Stimulated activated naive B cell treated with anti-CD40 and anti-IgM and Interleukin-4, amounts not matched to agents 10 μg/mL and 1 μg/mL and 100 μg/mL, for 72 hours (primary cell): ENCODE data around the gene ANAPC1.
"Not testable (repeated sequence)": the region's sequence is repeated elsewhere in the genome, so short reads cannot be mapped to it uniquely, and the experiment has no call there.

Source experiments
- ATAC-seq, 2 donors: fragments of 150-1000 bp; cut with Tn5 transposase; replicated peaks; 2 replicates each; pipeline ENCODE4 v1.10.0; 2021; ENCODE audit warnings: moderate library complexity in 1 of 2
- DNase-seq: peaks from one replicate; pipeline ENCODE4 v3.0.0; 2021
- H3K27ac Mint-ChIP-seq: one replicate; pipeline ENCODE4 v1.8.0; 2022; ENCODE audit warnings: mild to moderate bottlenecking, mixed read lengths
- H3K27me3 Mint-ChIP-seq, 2 donors: one replicate each; pipeline ENCODE4 v1.8.0; 2022; ENCODE audit warnings: mixed read lengths in 2 of 2
- H3K36me3 Mint-ChIP-seq, 2 donors: one replicate each; pipeline ENCODE4 v1.8.0; 2022; ENCODE audit warnings: mixed read lengths in 2 of 2, mild to moderate bottlenecking in 1 of 2
- H3K4me1 Mint-ChIP-seq, 2 donors: one replicate each; pipeline ENCODE4 v1.8.0; 2022; ENCODE audit warnings: mixed read lengths in 2 of 2, mild to moderate bottlenecking in 1 of 2
- H3K4me3 Mint-ChIP-seq, 2 donors: one replicate each; pipeline ENCODE4 v1.8.0; 2022; ENCODE audit warnings: mild to moderate bottlenecking in 2 of 2, mixed read lengths in 2 of 2, moderate library complexity in 1 of 2
- H3K9me3 Mint-ChIP-seq, 2 donors: one replicate each; pipeline ENCODE4 v1.8.0; 2022; ENCODE audit warnings: mixed read lengths in 2 of 2, mild to moderate bottlenecking in 1 of 2

The ANAPC1 gene

DNA sequence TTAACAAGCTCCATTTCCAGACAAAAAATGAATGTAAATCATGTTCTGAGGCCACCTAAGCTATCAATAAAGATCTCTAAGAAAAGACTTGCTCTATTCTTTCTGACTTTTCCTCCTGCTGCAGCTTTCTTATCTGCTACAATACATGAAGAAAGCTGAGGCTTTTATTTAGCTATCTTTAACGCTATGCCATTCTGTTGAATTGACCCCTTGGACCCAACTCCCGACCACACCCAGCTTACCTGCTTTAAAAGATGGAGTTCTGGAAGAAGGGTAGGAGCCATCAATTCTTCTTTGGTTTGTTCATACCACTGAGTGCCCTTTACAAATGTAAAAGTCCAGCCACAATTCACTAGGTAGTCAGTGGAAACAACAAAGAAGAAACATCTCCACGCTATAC, 99.9 kb downstream of the ANAPC1 start:
- H3K27me3 Mint-ChIP-seq, H3K4me3 Mint-ChIP-seq, DNase-seq, ATAC-seq, H3K4me1 Mint-ChIP-seq, H3K9me3 Mint-ChIP-seq, H3K27ac Mint-ChIP-seq, H3K36me3 Mint-ChIP-seq: not testable (repeated sequence)

- not testable (repeated sequence) for H3K4me3 Mint-ChIP-seq, DNase-seq, H3K9me3 Mint-ChIP-seq, ATAC-seq, H3K4me1 Mint-ChIP-seq, H3K27ac Mint-ChIP-seq, H3K27me3 Mint-ChIP-seq, H3K36me3 Mint-ChIP-seq
These were observed 101.8 kb downstream of the ANAPC1 start for GRCh38 chr2:111782195-111782594.

DNA sequence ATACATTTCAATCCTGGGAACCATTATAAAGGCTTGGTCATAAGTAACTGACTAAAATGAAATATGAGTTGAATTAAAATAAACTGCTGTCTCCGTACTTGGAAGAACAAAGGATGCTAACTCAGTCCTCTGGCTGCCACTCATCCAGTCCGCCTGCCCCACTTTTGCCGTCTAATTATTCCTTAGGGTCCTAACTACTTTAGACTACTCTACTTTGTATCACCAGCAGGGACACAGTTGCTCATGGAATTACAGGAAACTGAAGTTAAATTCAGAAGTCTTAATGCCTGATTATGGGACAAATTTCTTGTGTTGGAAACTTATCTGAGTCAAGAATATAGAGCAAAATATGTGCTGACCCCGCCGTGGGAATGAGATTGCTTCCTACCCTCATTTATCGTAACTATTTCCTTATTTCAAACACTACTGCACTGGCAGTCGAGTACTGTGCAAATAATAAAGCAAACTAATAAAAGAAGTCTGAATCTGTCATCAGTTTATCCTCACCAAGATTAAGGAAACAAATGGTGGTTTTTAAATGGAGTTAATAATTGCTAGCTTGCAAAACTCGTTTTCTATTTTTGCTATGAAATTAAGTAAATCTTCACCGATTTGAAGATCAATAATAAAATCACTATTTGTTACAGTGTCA, 102.4 kb downstream of the ANAPC1 start:
- not testable (repeated sequence) for H3K4me1 Mint-ChIP-seq, H3K9me3 Mint-ChIP-seq, H3K4me3 Mint-ChIP-seq, H3K36me3 Mint-ChIP-seq, ATAC-seq, H3K27me3 Mint-ChIP-seq, DNase-seq, H3K27ac Mint-ChIP-seq

GRCh38 chr2:111777155-111777554, 106.8 kb downstream of the ANAPC1 start:
- not testable (repeated sequence) for H3K36me3 Mint-ChIP-seq, ATAC-seq, H3K27me3 Mint-ChIP-seq, H3K9me3 Mint-ChIP-seq, H3K4me1 Mint-ChIP-seq, DNase-seq, H3K4me3 Mint-ChIP-seq
- H3K27ac Mint-ChIP-seq = peak overlapping the region; percentile 31

GRCh38 chr2:111776296-111776695, 107.7 kb downstream of the ANAPC1 start:
- ATAC-seq, H3K4me3 Mint-ChIP-seq, H3K27ac Mint-ChIP-seq, DNase-seq, H3K9me3 Mint-ChIP-seq, H3K4me1 Mint-ChIP-seq, H3K27me3 Mint-ChIP-seq, H3K36me3 Mint-ChIP-seq: not testable (repeated sequence)

DNA sequence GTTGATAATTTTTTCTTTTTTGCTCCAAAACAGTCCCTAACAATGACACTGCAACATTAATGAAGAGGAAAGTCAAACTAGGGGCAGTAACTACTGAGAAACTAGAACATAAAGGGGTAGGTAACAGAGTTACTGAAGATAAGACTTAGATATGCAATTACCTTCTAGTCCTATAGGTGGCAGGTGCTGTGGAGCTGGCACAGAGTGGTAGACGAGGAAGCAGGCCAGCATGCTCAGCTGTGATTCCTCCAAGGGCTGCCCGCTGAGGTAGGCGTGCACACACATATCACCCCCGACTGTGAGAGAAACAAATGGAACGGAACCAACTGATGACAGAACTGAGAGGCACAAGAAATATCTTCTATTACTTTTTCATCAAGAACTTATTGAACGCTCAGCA, 111.8 kb downstream of the ANAPC1 start:
- H3K9me3 Mint-ChIP-seq, H3K27me3 Mint-ChIP-seq, DNase-seq, H3K4me3 Mint-ChIP-seq, H3K4me1 Mint-ChIP-seq, H3K27ac Mint-ChIP-seq: not testable (repeated sequence)
- peak; percentile 79 to 92 for ATAC-seq
- H3K36me3 Mint-ChIP-seq = peaks cover 9 to 15% of the 10 kb centered on the region in 2 donors

DNA sequence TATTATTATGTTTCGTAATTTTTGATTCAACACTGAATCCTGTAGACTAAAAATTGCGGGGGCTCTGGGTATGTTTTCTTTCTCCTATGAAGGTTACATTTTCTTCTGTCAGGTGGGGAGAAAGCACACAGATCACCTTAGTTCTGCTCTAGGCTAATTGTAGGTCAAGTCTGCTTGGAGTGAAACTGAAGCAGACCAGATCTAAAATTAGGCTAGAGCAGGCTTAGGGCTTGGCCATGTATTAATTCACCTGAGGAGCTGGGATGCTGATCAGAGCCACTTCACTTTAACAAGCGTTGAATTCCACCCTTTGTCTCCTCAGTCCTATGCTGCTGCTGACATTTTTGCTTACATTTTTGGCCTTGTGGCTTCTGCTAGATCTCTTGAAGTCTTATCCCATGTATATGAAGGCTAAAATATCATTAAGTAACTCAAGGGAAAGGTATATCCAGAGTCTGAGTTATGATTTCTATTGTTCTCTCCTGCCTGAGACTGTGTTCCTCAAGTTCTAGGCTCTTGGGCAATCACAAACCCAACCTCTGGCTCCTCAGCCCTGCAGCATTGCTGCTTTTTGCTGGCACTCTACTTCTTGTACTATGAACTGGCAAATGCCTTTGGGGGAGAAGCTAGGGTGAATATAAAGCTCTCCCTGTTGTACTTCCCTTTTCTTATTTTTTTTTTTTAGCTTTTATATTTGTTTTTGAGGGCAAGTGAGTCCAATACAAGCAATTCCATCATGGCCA, 112.9 kb downstream of the ANAPC1 start:
- ATAC-seq, DNase-seq, H3K4me3 Mint-ChIP-seq, H3K27ac Mint-ChIP-seq, H3K9me3 Mint-ChIP-seq, H3K4me1 Mint-ChIP-seq, H3K27me3 Mint-ChIP-seq: not testable (repeated sequence)
- peaks cover 7 to 15% of the 10 kb centered on the region in 2 donors for H3K36me3 Mint-ChIP-seq

- H3K27ac Mint-ChIP-seq, DNase-seq, H3K4me3 Mint-ChIP-seq, H3K27me3 Mint-ChIP-seq, H3K9me3 Mint-ChIP-seq, ATAC-seq, H3K4me1 Mint-ChIP-seq: not testable (repeated sequence)
- H3K36me3 Mint-ChIP-seq = peaks cover 8 to 15% of the 10 kb centered on the region in 2 donors
These were observed 115.5 kb downstream of the ANAPC1 start for GRCh38 chr2:111768266-111769190.

DNA sequence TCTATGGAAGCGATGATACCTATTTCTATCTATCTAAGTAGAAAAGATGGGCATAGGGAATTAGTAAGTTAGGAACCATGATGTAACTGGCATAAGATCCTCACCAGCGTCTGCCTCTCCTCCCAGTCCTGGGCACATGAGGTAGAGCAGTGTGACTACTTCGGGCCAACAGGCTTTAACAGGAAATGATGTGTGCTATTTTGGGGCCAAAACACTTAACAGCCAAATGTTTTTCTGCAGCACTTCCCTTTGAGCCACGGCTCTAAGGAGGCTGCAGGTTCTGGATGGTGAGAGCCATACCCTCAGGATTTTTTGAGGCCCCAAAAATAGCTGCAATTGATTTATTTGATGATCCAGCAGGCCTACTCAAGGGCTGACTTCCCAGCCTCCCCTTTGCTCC, 116.9 kb downstream of the ANAPC1 start:
- H3K9me3 Mint-ChIP-seq, H3K4me3 Mint-ChIP-seq, ATAC-seq, DNase-seq, H3K27me3 Mint-ChIP-seq, H3K27ac Mint-ChIP-seq, H3K4me1 Mint-ChIP-seq: not testable (repeated sequence)
- H3K36me3 Mint-ChIP-seq = peaks cover 10 to 18% of the 10 kb centered on the region in 2 donors

GRCh38 chr2:111766295-111766694, 117.7 kb downstream of the ANAPC1 start:
- H3K36me3 Mint-ChIP-seq = peaks cover 12 to 22% of the 10 kb centered on the region in 2 donors
- ATAC-seq, H3K4me3 Mint-ChIP-seq, H3K27ac Mint-ChIP-seq, DNase-seq, H3K9me3 Mint-ChIP-seq, H3K4me1 Mint-ChIP-seq, H3K27me3 Mint-ChIP-seq: not testable (repeated sequence)

DNA sequence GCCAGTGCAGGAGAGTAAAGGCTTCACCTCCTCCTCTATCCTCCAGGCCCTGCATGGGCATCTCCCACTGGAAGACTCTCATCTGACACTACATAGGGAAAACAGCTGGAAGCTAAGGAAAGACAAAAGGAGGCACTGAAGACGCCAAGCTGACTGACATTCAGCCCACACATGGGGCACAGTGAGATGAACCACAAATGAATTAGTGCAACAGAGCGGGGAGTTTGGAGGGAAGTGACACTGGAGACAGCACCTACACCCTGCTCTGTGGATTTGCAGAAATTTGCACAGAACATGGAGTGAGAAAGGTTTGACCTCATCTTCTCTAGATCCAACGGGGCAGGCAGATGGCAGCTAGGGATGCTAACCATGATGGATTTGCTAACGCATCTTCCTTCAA, 119.8 kb downstream of the ANAPC1 start:
- peaks cover 15 to 23% of the 10 kb centered on the region in 2 donors for H3K36me3 Mint-ChIP-seq
- DNase-seq, H3K4me3 Mint-ChIP-seq, H3K9me3 Mint-ChIP-seq, H3K27ac Mint-ChIP-seq, ATAC-seq, H3K4me1 Mint-ChIP-seq, H3K27me3 Mint-ChIP-seq: not testable (repeated sequence)

DNA sequence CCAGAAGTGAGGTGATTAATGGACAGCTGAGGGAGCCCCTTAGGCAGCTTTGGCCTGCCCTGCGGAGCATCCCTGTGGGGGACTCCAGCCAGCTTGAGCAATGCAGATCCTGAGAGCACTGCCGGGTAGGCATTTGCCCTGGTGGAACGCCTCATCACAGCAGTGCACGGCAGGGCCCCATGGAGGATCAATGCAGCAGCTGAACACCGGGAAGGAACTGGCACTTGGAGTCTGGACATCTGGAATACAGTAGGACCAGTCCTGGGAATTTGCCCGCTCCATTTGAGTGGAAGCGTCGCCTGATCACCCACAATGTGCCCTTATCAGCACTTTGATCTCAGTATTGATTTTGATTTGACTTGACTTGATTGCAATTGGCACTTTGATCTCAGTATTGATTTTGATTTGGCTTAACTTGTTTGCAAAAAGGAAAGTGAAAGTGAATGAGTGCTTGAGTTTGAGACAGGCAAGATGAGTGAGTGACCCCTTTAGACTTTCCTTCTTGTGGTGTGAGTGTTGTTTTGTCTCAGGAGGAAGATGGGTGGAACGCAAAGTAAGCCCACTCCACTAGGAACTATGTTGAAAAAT, 123.2 kb downstream of the ANAPC1 start:
- not testable (repeated sequence) for DNase-seq, H3K27ac Mint-ChIP-seq, H3K4me3 Mint-ChIP-seq, H3K9me3 Mint-ChIP-seq, H3K27me3 Mint-ChIP-seq, H3K4me1 Mint-ChIP-seq, ATAC-seq
- H3K36me3 Mint-ChIP-seq = peaks cover 15 to 16% of the 10 kb centered on the region in 2 donors

- H3K36me3 Mint-ChIP-seq, H3K9me3 Mint-ChIP-seq, H3K27ac Mint-ChIP-seq, H3K4me1 Mint-ChIP-seq, H3K4me3 Mint-ChIP-seq, H3K27me3 Mint-ChIP-seq, DNase-seq, ATAC-seq: not testable (repeated sequence)
These were observed 131.5 kb downstream of the ANAPC1 start for GRCh38 chr2:111752533-111752932.

DNA sequence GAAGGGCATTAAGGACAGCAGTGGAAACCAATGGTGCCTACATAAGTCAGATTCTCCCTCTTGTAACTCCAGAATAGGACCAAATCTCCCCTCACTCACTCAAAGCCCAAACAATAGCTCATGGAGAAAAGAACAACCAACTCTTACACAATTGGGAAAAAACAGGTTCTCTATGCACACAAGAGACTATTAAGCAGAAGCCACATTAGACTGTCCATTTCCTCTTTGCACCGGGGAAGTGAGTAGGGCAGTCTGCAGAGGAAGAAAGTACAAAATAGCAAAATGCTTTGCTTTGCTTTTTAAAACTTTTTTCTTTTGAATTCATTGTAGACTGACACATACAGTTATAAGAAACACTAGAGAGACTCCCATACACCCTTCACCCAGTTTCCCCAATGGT, 133.4 kb downstream of the ANAPC1 start:
- H3K9me3 Mint-ChIP-seq, H3K4me1 Mint-ChIP-seq, H3K27me3 Mint-ChIP-seq, H3K36me3 Mint-ChIP-seq, H3K4me3 Mint-ChIP-seq, ATAC-seq, DNase-seq, H3K27ac Mint-ChIP-seq: not testable (repeated sequence)
